Measurements from ENCODE around the gene NFIA. TPM values are rescaled to one million over a fixed set of nuclear protein-coding genes. Genes with fewer than 3 reads are reported as not detected.

NFIA gene
- total RNA-seq, 1 experiment from 2014 or later: 65.4 TPM

DNA sequence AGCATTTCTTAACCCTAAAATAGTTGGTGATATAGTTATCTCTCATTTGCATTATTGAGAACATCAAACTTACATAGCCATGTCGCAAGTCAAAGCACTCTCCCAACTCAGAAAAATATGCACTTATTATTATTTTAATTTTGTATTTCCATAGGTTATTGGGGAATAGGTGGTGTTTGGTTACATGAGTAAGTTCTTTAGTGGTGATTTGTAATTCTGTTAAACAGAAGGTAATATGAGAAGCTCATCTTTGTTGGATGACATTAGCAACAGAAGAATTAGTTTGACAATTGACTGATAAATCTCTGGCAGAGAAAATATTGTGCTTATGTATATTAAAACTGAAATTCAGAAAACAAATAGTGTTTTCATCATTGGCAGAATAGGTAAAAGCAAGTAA, 154.8 kb downstream of the NFIA start:
- H3K9me3 ChIP-seq (ENCODE audit: low read depth, low read length, poor library complexity, severe bottlenecking): no peaks in the 10 kb centered on the region
- ChIA-PET POLR2A (ENCODE audit: low non-redundant PET) (no interaction called here), CTCF (no interaction called here)
- no peak for TF ChIP-seq EZH2 (IDR thresholded peaks at IDR 0.05; ENCODE audit: borderline replicate concordance, low read depth, low read length, poor library complexity, severe bottlenecking)
- TF ChIP-seq, protein P1, sequence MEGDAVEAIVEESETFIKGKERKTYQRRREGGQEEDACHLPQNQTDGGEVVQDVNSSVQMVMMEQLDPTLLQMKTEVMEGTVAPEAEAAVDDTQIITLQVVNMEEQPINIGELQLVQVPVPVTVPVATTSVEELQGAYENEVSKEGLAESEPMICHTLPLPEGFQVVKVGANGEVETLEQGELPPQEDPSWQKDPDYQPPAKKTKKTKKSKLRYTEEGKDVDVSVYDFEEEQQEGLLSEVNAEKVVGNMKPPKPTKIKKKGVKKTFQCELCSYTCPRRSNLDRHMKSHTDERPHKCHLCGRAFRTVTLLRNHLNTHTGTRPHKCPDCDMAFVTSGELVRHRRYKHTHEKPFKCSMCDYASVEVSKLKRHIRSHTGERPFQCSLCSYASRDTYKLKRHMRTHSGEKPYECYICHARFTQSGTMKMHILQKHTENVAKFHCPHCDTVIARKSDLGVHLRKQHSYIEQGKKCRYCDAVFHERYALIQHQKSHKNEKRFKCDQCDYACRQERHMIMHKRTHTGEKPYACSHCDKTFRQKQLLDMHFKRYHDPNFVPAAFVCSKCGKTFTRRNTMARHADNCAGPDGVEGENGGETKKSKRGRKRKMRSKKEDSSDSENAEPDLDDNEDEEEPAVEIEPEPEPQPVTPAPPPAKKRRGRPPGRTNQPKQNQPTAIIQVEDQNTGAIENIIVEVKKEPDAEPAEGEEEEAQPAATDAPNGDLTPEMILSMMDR (conservative IDR thresholded peaks at IDR 0.05; ENCODE audit: low read depth, low read length): no peak
- no TSS peak for BruUV-seq (replicated peaks)
- peaks cover 48% of the 10 kb centered on the region for H3K4me1 ChIP-seq (ENCODE audit: insufficient read depth, low read length, poor library complexity, severe bottlenecking)
- H3K36me3 ChIP-seq (ENCODE audit: insufficient read depth, low read length, poor library complexity, severe bottlenecking): no peaks in the 10 kb centered on the region
- H3K4me3 ChIP-seq (ENCODE audit: low read depth, low read length, poor library complexity, severe bottlenecking): no peak overlapping the region
- intact Hi-C loops (cut with micrococcal nuclease; ENCODE audit: unreplicated experiment): no loop called here
- DNase-seq (ENCODE audit: low spot score): no peak
- H3K27me3 ChIP-seq (replicated peaks; ENCODE audit: insufficient read depth, low read depth, low read length, poor library complexity): no peaks in the 10 kb centered on the region
- H3K27ac ChIP-seq (ENCODE audit: low read depth, low read length, poor library complexity, severe bottlenecking): no peak overlapping the region

DNA sequence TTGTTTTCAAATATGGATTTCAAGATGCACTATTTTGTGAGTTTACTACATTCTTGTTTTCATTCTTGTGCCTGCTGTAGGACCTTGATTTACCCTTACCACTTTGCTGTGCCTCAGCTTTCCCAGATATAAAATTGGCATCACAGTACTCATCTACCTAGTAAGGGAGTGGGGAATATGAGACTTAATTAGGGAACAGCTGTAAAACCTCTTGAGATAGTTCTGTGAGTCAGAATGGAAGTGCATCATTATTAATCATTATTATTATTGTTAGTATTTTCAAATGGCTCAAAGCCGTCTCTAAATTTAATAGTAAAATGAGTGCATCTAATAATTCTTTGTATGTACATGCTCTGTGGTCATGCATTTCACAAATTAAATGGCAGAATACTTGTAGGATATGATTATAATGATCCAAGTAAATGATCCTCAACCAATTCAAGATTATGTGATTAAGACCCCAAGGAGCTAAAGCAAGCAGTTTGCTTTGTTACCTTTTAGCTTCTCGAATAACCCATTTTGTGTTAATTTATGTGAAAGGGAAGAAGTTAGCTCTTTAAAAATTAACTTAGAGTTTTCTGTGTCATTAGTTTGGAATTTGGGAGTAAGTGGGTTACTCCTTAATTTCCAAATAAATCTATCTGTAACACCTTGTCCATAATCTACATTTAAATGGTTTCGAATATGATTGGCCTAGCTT, 155.4 kb downstream of the NFIA start:
- ChIA-PET CTCF (no interaction called here), POLR2A (ENCODE audit: low non-redundant PET) (no interaction called here)
- no peak for TF ChIP-seq EZH2 (IDR thresholded peaks at IDR 0.05; ENCODE audit: borderline replicate concordance, low read depth, low read length, poor library complexity, severe bottlenecking)
- TF ChIP-seq, protein P1 (conservative IDR thresholded peaks at IDR 0.05; ENCODE audit: low read depth, low read length): no peak
- H3K4me1 ChIP-seq (ENCODE audit: insufficient read depth, low read length, poor library complexity, severe bottlenecking): peaks cover 52% of the 10 kb centered on the region
- H3K4me3 ChIP-seq (ENCODE audit: low read depth, low read length, poor library complexity, severe bottlenecking): no peak overlapping the region
- no peak overlapping the region for H3K27ac ChIP-seq (ENCODE audit: low read depth, low read length, poor library complexity, severe bottlenecking)
- no peaks in the 10 kb centered on the region for H3K9me3 ChIP-seq (ENCODE audit: low read depth, low read length, poor library complexity, severe bottlenecking)
- H3K27me3 ChIP-seq (replicated peaks; ENCODE audit: insufficient read depth, low read depth, low read length, poor library complexity): no peaks in the 10 kb centered on the region
- BruUV-seq (replicated peaks): no TSS peak
- DNase-seq (ENCODE audit: low spot score): no peak
- H3K36me3 ChIP-seq (ENCODE audit: insufficient read depth, low read length, poor library complexity, severe bottlenecking): no peaks in the 10 kb centered on the region
- intact Hi-C loops (cut with micrococcal nuclease; ENCODE audit: unreplicated experiment): no loop called here

DNA sequence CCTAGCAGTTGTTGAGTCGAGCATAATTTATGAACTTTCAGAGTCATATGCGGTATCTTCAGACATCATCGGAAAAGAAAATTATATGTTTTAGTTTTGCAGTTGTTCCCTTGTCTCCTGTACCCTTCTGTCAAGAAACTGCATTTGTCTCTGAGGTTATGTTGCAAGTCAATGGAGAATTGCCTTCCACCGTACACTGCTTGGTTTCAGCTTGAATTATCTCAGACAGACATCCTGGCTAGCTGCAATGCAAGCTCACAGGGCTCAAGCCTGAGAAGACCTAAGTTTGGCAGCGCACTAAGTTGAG, 156.0 kb downstream of the NFIA start:
- Histone ChIP-seq H3K36me3 (ENCODE audit: insufficient read depth, low read length, poor library complexity, severe bottlenecking) (no peaks in the 10 kb centered on the region), H3K9me3 (ENCODE audit: low read depth, low read length, poor library complexity, severe bottlenecking) (no peaks in the 10 kb centered on the region), H3K27me3 (replicated peaks; ENCODE audit: insufficient read depth, low read depth, low read length, poor library complexity) (no peaks in the 10 kb centered on the region), H3K27ac (ENCODE audit: low read depth, low read length, poor library complexity, severe bottlenecking) (no peak overlapping the region), H3K4me1 (ENCODE audit: insufficient read depth, low read length, poor library complexity, severe bottlenecking) (peaks cover 53% of the 10 kb centered on the region), H3K4me3 (ENCODE audit: low read depth, low read length, poor library complexity, severe bottlenecking) (no peak overlapping the region)
- ChIA-PET CTCF (no interaction called here), POLR2A (ENCODE audit: low non-redundant PET) (no interaction called here)
- TF ChIP-seq EZH2 (IDR thresholded peaks at IDR 0.05; ENCODE audit: borderline replicate concordance, low read depth, low read length, poor library complexity, severe bottlenecking): no peak
- TF ChIP-seq, protein P1 (conservative IDR thresholded peaks at IDR 0.05; ENCODE audit: low read depth, low read length): no peak
- no peak for DNase-seq (ENCODE audit: low spot score)
- BruUV-seq (replicated peaks): no TSS peak
- intact Hi-C loops (cut with micrococcal nuclease; ENCODE audit: unreplicated experiment): no loop called here
